CD14-positive monocyte (primary cell): ENCODE measurements around the gene KEAP1. TPM values are rescaled to one million over a fixed set of nuclear protein-coding genes. Genes with fewer than 3 reads are reported as not detected.
A peak's percentile ranks its signal among the peaks of the same experiment; 100 is the strongest.

Experiments
- DNase-seq, 3 donors: peaks; one replicate each; pipeline ENCODE4 v3.0.0-alpha.2; 2011 to 2022
- H2AFZ ChIP-seq: 2 replicates; pipeline ENCODE4 v1.6.0; 2012; ENCODE audit warnings: mild to moderate bottlenecking, low read depth, low read length, inconsistent platforms; ENCODE audit not compliant: insufficient read depth, poor library complexity, severe bottlenecking
- H3K27ac ChIP-seq, 2 donors: 1 replicate in 1 of 2; 2 replicates in 1 of 2; pipeline ENCODE4 v1.5.1; 2012 to 2013; ENCODE audit warnings: low read length in 2 of 2, control low read depth in 1 of 2, inconsistent platforms in 1 of 2, low read depth in 1 of 2, mild to moderate bottlenecking in 1 of 2
- H3K27me3 ChIP-seq, 2 donors: one replicate each; pipeline versions ENCODE4 v1.6.0 to v1.6.1; 2011 to 2013; ENCODE audit warnings: low read length in 2 of 2; ENCODE audit not compliant: control insufficient read depth in 2 of 2, insufficient read depth in 2 of 2
- H3K36me3 ChIP-seq, 2 donors: replicated peaks in 1 of 2; 1 replicate in 1 of 2; 2 replicates in 1 of 2; pipeline versions ENCODE4 v1.5.1 to v1.6.1; 2012 to 2013; ENCODE audit warnings: low read length in 2 of 2, control low read depth in 1 of 2, inconsistent platforms in 1 of 2, mild to moderate bottlenecking in 1 of 2; ENCODE audit not compliant: insufficient read depth in 2 of 2, control insufficient read depth in 1 of 2
- H3K4me1 ChIP-seq, 2 donors: 1 replicate in 1 of 2; 2 replicates in 1 of 2; pipeline versions ENCODE4 v1.5.1 to v1.6.1; 2012 to 2013; ENCODE audit warnings: low read length in 2 of 2, control low read depth in 1 of 2, inconsistent platforms in 1 of 2, mild to moderate bottlenecking in 1 of 2, moderate library complexity in 1 of 2; ENCODE audit not compliant: insufficient read depth in 2 of 2, control insufficient read depth in 1 of 2
- H3K4me2 ChIP-seq: replicated peaks from 2 replicates; pipeline ENCODE3; 2012; ENCODE audit warnings: low read length, moderate library complexity, mild to moderate bottlenecking; ENCODE audit not compliant: poor library complexity, severe bottlenecking; ENCODE audit errors: extremely low read depth
- H3K4me3 ChIP-seq, 3 experiments: fragments of 200-600 bp in 1 of 3; sonication (generic) in 1 of 3; replicated peaks in 1 of 3; 1 replicate in 2 of 3; 2 replicates in 1 of 3; pipeline ENCODE4 v1.5.1; 2011 to 2013; ENCODE audit warnings: low read length in 3 of 3, mild to moderate bottlenecking in 3 of 3, control low read depth in 2 of 3, low read depth in 2 of 3, inconsistent platforms in 1 of 3, moderate library complexity in 1 of 3
- H3K79me2 ChIP-seq: 2 replicates; pipeline ENCODE4 v1.6.0; 2012; ENCODE audit warnings: mild to moderate bottlenecking, control low read depth, inconsistent platforms, low read length, moderate library complexity; ENCODE audit not compliant: insufficient read depth
- H3K9ac ChIP-seq: 2 replicates; pipeline ENCODE4 v1.6.0; 2017; ENCODE audit warnings: low read length, mild to moderate bottlenecking; ENCODE audit not compliant: insufficient read depth, poor library complexity, severe bottlenecking
- H3K9me3 ChIP-seq, 2 donors: replicated peaks in 1 of 2; 1 replicate in 1 of 2; 2 replicates in 1 of 2; pipeline versions ENCODE4 v1.5.1 to v1.6.1; 2012 to 2013; ENCODE audit warnings: low read length in 2 of 2, control low read depth in 1 of 2; ENCODE audit not compliant: control insufficient read depth in 1 of 2, insufficient read depth in 1 of 2
- H4K20me1 ChIP-seq: 2 replicates; pipeline ENCODE4 v1.6.0; 2012; ENCODE audit warnings: mild to moderate bottlenecking, low read length, control low read depth, moderate library complexity; ENCODE audit not compliant: insufficient read depth
- H3K27ac Mint-ChIP-seq, 7 donors: one replicate each; pipeline ENCODE4 v1.8.0; 2020; ENCODE audit warnings: mild to moderate bottlenecking in 7 of 7, mixed read lengths in 7 of 7, moderate library complexity in 6 of 7, inconsistent platforms in 2 of 7
- H3K27me3 Mint-ChIP-seq, 3 donors: one replicate each; pipeline ENCODE4 v1.8.0; 2021 to 2022; ENCODE audit warnings: low read depth in 3 of 3, mild to moderate bottlenecking in 3 of 3, mixed read lengths in 3 of 3, moderate library complexity in 3 of 3, inconsistent platforms in 1 of 3
- H3K36me3 Mint-ChIP-seq, 2 donors: one replicate each; pipeline ENCODE4 v1.8.0; 2020; ENCODE audit warnings: mixed read lengths in 2 of 2, inconsistent platforms in 1 of 2, mild to moderate bottlenecking in 1 of 2
- H3K4me1 Mint-ChIP-seq: one replicate; pipeline ENCODE4 v1.8.0; 2020; ENCODE audit warnings: mild to moderate bottlenecking, mixed read lengths
- H3K4me3 Mint-ChIP-seq, 2 donors: one replicate each; pipeline ENCODE4 v1.8.0; 2020; ENCODE audit warnings: mild to moderate bottlenecking in 2 of 2, mixed read lengths in 2 of 2, moderate library complexity in 1 of 2
- H3K9me3 Mint-ChIP-seq, 7 donors: one replicate each; pipeline ENCODE4 v1.8.0; 2020 to 2022; ENCODE audit warnings: mixed read lengths in 7 of 7, mild to moderate bottlenecking in 6 of 7, moderate library complexity in 6 of 7, inconsistent platforms in 2 of 7
- WGBS: methylation state at CpG from one replicate; pipeline ENCODE4 v1.1.5; 2013; ENCODE audit warnings: missing lambda C conversion rate; ENCODE audit not compliant: insufficient coverage; 5-methylcytosine and 5-hydroxymethylcytosine counted together
- intact Hi-C, 2 donors: fragments of 100-400 bp; cut with micrococcal nuclease; formaldehyde crosslinking; loops; one replicate each; pipeline versions ENCODE4 v1.15.0 to v1.15.1; 2023
- polyA plus RNA-seq, 3 donors: library from polyadenylated mRNA; depleted of rRNA in 1 of 3; unstranded in 2 of 3; stranded (reverse) in 1 of 3; fragments of 300-500 nt in 2 of 3; fragments of >200 nt in 1 of 3; fragmentation: Illumina TruSeq in 2 of 3; gene quantifications; 1 replicate in 2 of 3; 2 replicates in 1 of 3; pipeline ENCODE4 v1.2.3, GENCODE V29; 2012 to 2021
- TF ChIP-seq, protein P1 (sequence below): fragments of 200-600 bp; IDR thresholded peaks from one replicate; pipeline ENCODE4 v1.8.0; 2022; ENCODE audit warnings: antibody characterized with exemption, mild to moderate bottlenecking

The KEAP1 gene
- polyA plus RNA-seq, 3 donors = 26.0 to 32.6 (median 26.1) TPM

DNA sequence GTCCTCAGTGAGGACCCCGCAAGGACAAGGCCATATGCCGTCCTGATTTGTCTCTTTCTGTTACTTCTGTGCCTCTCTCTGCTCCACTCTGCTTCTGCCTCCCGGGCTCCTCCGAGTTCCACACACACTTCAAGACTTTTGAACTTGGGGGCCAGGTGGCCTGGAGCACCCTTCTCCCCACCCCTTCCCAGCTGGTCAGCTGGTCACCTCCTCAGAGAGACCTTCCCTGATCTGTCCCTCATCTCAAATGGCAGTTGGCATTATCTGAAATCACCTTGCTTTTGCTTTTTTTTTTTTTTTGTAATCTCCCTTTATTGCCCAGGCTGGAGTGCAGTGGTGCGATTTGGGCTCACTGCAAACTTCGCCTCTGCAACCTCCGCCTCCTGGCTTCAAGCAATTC lies 16.3 kb upstream of the KEAP1 start:
- Histone ChIP-seq H2AFZ (no peak overlapping the region), H3K36me3 (no peaks in the 10 kb centered on the region), H3K27ac (no peak overlapping the region), H3K4me3 (no peak overlapping the region), H3K9ac (no peak overlapping the region), H3K79me2 (no peaks in the 10 kb centered on the region), H3K4me2 (no peak overlapping the region), H3K4me1 (peaks cover 16 to 25% of the 10 kb centered on the region in 2 donors), H4K20me1 (no peaks in the 10 kb centered on the region), H3K9me3 (peaks cover 0 to 32% of the 10 kb centered on the region in 2 donors), H3K27me3 (peaks cover 37 to 62% of the 10 kb centered on the region in 2 donors)
- 88% methylated on average over 7 of the region's 7 CpGs for WGBS
- TF ChIP-seq, protein P1, sequence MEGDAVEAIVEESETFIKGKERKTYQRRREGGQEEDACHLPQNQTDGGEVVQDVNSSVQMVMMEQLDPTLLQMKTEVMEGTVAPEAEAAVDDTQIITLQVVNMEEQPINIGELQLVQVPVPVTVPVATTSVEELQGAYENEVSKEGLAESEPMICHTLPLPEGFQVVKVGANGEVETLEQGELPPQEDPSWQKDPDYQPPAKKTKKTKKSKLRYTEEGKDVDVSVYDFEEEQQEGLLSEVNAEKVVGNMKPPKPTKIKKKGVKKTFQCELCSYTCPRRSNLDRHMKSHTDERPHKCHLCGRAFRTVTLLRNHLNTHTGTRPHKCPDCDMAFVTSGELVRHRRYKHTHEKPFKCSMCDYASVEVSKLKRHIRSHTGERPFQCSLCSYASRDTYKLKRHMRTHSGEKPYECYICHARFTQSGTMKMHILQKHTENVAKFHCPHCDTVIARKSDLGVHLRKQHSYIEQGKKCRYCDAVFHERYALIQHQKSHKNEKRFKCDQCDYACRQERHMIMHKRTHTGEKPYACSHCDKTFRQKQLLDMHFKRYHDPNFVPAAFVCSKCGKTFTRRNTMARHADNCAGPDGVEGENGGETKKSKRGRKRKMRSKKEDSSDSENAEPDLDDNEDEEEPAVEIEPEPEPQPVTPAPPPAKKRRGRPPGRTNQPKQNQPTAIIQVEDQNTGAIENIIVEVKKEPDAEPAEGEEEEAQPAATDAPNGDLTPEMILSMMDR = no peak
- H3K9me3 Mint-ChIP-seq = peaks cover 0 to 18% (median 9%) of the 10 kb centered on the region in 7 donors
- peaks cover 25% of the 10 kb centered on the region for H3K4me1 Mint-ChIP-seq
- H3K36me3 Mint-ChIP-seq = peaks cover 0 to 12% of the 10 kb centered on the region in 2 donors
- no peak for DNase-seq
- H3K27ac Mint-ChIP-seq = peak overlapping the region in 1 of 7 donors; percentile 16
- H3K27me3 Mint-ChIP-seq = peaks cover 54 to 71% (median 66%) of the 10 kb centered on the region in 3 donors
- intact Hi-C loops = no loop called here
- H3K4me3 Mint-ChIP-seq = peak overlapping the region in 1 of 2 donors; percentile 86

DNA sequence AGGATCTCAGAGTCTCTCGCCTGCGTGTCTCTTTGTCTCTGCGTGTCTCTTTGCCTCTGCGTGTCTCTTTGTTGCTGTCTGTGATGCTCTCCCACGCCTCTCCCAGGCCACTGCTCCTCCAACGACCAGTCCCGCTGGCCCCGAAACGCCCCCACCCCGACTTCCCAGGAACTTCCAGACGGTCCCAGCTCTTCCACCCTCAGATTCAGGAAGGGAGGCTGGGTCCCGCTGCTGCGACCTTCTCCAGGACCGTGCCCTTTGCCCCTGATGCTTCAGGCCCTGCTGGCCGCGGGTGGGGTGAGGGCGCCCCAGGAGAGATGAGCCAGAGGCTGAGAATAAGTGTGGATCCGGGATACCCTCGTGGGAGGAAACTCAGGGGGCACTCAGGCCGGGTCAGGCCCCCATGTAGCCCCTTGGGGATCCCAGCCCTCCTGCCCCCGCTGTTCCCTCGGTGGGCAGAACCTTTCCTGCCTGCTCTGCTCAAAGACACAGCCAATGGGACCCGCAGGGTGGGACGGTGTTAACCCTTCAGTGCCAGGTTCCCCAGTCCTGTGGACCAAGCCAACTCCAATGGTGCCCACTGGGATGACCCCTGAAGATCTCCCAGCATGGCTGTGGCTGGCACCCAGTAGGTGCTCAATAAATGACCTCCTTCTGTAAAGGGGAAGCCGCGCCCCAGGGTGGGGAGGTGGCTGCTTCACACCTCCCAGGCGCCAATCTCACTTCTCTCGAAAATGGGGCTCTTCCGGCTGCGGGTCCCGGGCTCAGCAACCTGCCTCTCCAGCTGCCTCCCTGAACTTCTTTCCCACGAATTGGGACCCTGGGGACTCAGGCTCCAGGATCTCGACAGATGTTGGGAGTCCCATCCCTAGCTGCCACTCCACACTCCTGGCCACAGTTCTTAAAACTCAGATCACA lies 15.5 kb upstream of the KEAP1 start:
- intact Hi-C loops = no loop called here
- Histone ChIP-seq H3K4me1 (peaks cover 16 to 32% of the 10 kb centered on the region in 2 donors), H3K9ac (no peak overlapping the region), H4K20me1 (no peaks in the 10 kb centered on the region), H3K9me3 (peaks cover 0 to 40% of the 10 kb centered on the region in 2 donors), H3K4me2 (peak overlapping the region; percentile 46), H3K79me2 (no peaks in the 10 kb centered on the region), H3K27me3 (peaks cover 40 to 69% of the 10 kb centered on the region in 2 donors), H3K36me3 (no peaks in the 10 kb centered on the region), H3K27ac (no peak overlapping the region), H3K4me3 (no peak overlapping the region), H2AFZ (no peak overlapping the region)
- no peak for DNase-seq
- peaks cover 0 to 14% of the 10 kb centered on the region in 2 donors for H3K36me3 Mint-ChIP-seq
- H3K27me3 Mint-ChIP-seq = peaks cover 59 to 78% (median 69%) of the 10 kb centered on the region in 3 donors
- TF ChIP-seq, protein P1 = no peak
- WGBS = 11% methylated on average over 30 of the region's 33 CpGs
- H3K4me1 Mint-ChIP-seq = peaks cover 27% of the 10 kb centered on the region
- H3K4me3 Mint-ChIP-seq = peak overlapping the region; percentile 55 to 86
- peaks cover 0 to 18% (median 10%) of the 10 kb centered on the region in 7 donors for H3K9me3 Mint-ChIP-seq
- H3K27ac Mint-ChIP-seq = peak overlapping the region in 1 of 7 donors; percentile 52
